ENCODE results near the gene ABHD16B.

DNA sequence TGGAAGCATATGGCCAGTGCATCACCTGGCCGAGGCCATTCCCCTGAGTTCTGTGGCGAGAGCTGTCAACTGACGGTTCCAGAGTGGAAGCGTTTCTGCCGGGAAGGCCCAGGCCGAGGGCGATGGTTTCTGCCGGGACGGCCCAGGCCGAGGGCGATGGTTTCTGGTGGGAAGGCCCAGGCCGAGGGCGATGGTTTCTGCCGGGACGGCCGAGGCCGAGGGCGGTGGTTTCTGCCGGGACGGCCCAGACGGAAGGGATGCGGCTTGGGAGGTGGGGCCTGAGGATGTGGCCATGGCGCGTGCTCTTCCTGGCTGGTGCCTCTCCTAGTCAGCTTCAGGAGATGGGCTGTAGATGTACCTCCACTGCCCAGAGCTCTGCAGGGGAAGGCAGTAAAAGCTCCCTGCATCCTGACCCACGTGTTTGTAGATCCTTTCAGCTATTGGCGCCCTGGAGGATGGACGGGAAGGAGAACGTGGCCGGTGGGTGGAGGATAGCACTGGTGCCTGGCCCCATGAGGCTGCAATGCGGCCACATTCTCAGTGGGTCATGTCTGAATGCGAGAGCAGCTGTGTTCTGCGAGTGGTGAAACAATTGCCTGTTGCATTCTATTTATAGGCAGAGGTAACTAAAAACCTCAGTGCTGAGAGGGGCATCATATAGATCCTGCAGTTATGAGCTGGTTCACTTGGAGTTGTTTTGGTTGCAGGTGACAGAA is 16.6 kb downstream of the ABHD16B start:
- no peak for TF ChIP-seq POLR2A (IDR thresholded peaks at IDR 0.05)
- TF ChIP-seq, protein P1, sequence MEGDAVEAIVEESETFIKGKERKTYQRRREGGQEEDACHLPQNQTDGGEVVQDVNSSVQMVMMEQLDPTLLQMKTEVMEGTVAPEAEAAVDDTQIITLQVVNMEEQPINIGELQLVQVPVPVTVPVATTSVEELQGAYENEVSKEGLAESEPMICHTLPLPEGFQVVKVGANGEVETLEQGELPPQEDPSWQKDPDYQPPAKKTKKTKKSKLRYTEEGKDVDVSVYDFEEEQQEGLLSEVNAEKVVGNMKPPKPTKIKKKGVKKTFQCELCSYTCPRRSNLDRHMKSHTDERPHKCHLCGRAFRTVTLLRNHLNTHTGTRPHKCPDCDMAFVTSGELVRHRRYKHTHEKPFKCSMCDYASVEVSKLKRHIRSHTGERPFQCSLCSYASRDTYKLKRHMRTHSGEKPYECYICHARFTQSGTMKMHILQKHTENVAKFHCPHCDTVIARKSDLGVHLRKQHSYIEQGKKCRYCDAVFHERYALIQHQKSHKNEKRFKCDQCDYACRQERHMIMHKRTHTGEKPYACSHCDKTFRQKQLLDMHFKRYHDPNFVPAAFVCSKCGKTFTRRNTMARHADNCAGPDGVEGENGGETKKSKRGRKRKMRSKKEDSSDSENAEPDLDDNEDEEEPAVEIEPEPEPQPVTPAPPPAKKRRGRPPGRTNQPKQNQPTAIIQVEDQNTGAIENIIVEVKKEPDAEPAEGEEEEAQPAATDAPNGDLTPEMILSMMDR (IDR thresholded peaks at IDR 0.05): no peak
- TF ChIP-seq POLR2AphosphoS5 (IDR thresholded peaks at IDR 0.05): no peak
- no peak for TF ChIP-seq EP300 (IDR thresholded peaks at IDR 0.05)
